ENCODE results near the gene GATA3. TPM values are rescaled to one million over a fixed set of nuclear protein-coding genes. Genes with fewer than 3 reads are reported as not detected.

The GATA3 gene
- total RNA-seq, 2 experiments from 2014 or later, result 24.4 to 27.2 TPM

DNA sequence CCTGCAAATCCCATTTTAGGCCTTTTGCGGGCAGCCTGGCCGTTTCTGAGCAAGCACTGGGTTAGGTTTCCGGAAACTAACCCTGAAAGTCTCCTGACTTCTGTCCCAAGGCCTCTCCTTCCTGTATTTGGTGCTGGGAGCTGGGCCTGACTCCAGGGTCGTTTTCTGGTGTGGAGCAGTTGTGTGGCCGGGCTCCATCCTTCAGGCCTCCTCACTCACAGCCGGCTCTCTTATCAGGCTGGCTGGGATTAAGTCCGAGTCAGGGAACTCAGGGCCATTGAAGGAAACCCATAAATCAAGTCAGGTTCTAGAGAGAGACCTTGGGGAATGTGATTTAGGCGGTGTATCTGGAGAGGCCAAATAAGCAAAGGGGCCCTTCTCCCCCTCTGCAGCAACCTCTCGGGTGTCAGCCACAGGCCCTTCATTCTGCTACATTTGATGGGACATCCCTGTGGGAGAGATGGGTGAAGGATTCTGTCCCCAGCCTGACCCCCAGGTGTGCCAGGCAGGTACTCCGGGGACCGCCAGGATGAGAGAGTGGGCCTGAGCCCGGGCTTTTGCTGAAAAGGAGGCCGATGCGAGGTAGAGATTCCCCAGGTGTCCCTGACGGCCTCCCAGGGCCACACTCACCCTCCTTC lies 3.3 kb downstream of the GATA3 start:
- H3K36me3 Mint-ChIP-seq (ENCODE audit: low read depth), result peaks cover 62% of the 10 kb centered on the region
- peaks cover 5% of the 10 kb centered on the region for H3K27me3 Mint-ChIP-seq
- POLR2A ChIA-PET, result interaction anchor here (1.3 to 1.8 kb wide), 2 partner anchors 267 to 275 kb away, joined by 3 to 7 read pairs; no protein-coding TSS in a partner anchor
- DNase-seq, result no peak
- H3K27ac Mint-ChIP-seq, result peak overlapping the region; percentile 78
- no peak for TF ChIP-seq CTCF (IDR thresholded peaks at IDR 0.05)
- no peak for ATAC-seq
- CTCF ChIA-PET, result no interaction called here
- intact Hi-C loops (cut with micrococcal nuclease), result loop anchor here (5.0 to 10.0 kb wide), 4 partner anchors 75 to 1037 kb away; no protein-coding TSS in a partner anchor
- H3K4me1 Mint-ChIP-seq (ENCODE audit: low read depth), result peaks cover 59% of the 10 kb centered on the region
- no peaks in the 10 kb centered on the region for H3K9me3 Mint-ChIP-seq
- H3K4me3 Mint-ChIP-seq, result peak overlapping the region; percentile 89

DNA sequence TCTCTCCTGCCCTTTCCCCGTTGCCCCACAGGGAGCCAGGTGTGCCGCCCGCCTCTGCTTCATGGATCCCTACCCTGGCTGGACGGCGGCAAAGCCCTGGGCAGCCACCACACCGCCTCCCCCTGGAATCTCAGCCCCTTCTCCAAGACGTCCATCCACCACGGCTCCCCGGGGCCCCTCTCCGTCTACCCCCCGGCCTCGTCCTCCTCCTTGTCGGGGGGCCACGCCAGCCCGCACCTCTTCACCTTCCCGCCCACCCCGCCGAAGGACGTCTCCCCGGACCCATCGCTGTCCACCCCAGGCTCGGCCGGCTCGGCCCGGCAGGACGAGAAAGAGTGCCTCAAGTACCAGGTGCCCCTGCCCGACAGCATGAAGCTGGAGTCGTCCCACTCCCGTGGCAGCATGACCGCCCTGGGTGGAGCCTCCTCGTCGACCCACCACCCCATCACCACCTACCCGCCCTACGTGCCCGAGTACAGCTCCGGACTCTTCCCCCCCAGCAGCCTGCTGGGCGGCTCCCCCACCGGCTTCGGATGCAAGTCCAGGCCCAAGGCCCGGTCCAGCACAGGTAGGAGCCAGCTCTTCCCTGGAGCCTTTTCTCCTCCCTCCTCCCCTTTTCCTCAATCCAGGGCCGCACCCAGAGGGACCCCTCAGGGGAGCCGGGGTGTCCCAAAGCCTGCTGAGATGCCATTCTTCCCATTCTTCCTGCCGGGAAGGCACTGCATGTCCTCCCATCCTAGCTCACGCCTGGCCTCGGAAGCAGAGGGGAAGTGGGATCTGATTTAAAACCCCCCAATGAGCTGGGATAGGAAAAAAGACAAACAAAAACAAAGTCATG lies 4.0 kb downstream of the GATA3 start:
- no peak for TF ChIP-seq CTCF (IDR thresholded peaks at IDR 0.05)
- intact Hi-C loops (cut with micrococcal nuclease), result loop anchor here (5.0 to 10.0 kb wide), 4 partner anchors 74 to 1036 kb away; no protein-coding TSS in a partner anchor

DNA sequence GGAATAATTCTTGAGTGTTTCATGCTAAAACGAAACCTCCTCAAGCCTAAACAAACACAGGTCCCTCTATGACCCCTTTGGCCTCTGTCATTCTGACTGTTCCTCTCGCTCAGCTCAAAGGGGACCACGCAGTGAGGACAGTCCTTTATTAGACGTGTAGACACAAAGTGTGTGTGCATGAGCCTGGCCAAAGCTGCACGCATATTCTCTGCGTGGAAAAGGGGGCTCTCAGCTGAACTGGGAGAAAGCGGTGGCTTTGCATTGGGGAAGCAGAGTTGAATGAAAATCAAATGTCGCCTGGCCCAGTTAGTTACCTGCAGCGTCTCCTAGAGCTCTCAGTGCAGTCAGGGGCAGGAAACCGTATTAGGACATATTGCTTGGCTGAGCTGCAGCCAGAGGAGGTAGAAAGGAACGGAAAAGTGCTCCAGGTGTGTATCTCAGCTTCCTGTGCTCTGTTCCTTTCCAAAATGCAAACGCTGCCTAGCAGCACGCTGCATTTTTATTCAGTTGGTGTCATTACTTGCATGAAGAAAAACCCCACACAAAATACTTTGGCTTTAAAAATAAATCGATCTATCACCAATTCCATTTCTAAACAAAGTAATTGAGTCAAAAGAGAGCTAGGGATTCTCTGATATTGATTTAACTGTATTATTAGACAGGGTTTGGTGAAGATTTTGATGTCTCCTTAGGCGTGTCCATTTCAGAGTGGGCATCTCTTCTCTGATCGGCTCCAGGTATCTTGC lies 4.9 kb downstream of the GATA3 start:
- peak overlapping the region; percentile 89 for H3K4me3 Mint-ChIP-seq
- peaks cover 78% of the 10 kb centered on the region for H3K36me3 Mint-ChIP-seq (ENCODE audit: low read depth)
- ChIA-PET POLR2A (interaction anchor here (0.9 to 2.5 kb wide), 6 partner anchors 10 to 357 kb away, joined by 3 to 9 read pairs (median 3); no protein-coding TSS in a partner anchor), CTCF (interaction anchor here (1.3 to 2.0 kb wide), 3 partner anchors 21 to 385 kb away, joined by 3 to 4 read pairs (median 4); no protein-coding TSS in a partner anchor)
- no peak for DNase-seq
- H3K27ac Mint-ChIP-seq, result peak overlapping the region; percentile 98
- H3K9me3 Mint-ChIP-seq, result no peaks in the 10 kb centered on the region
- peaks cover 68% of the 10 kb centered on the region for H3K4me1 Mint-ChIP-seq (ENCODE audit: low read depth)
- no peak for TF ChIP-seq CTCF (IDR thresholded peaks at IDR 0.05)
- no peak for ATAC-seq
- intact Hi-C loops (cut with micrococcal nuclease), result loop anchor here (5.0 to 10.0 kb wide), 4 partner anchors 73 to 1035 kb away; no protein-coding TSS in a partner anchor
- no peaks in the 10 kb centered on the region for H3K27me3 Mint-ChIP-seq

More for the DNA sequence above, 4.0 kb downstream of the GATA3 start:
- ATAC-seq, result no peak
- H3K4me3 Mint-ChIP-seq, result peak overlapping the region; percentile 89
- H3K9me3 Mint-ChIP-seq, result no peaks in the 10 kb centered on the region
- H3K27ac Mint-ChIP-seq, result peak overlapping the region; percentile 98
- CTCF ChIA-PET, result interaction anchor here (2.0 kb wide), 1 partner anchor 386 kb away, joined by 4 read pairs; no protein-coding TSS in a partner anchor
- DNase-seq, result no peak
- peaks cover 61% of the 10 kb centered on the region for H3K4me1 Mint-ChIP-seq (ENCODE audit: low read depth)
- H3K27me3 Mint-ChIP-seq, result no peaks in the 10 kb centered on the region
- POLR2A ChIA-PET, result interaction anchor here (0.9 to 1.3 kb wide), 3 partner anchors 9 to 267 kb away, joined by 3 read pairs; no protein-coding TSS in a partner anchor
- H3K36me3 Mint-ChIP-seq (ENCODE audit: low read depth), result peaks cover 69% of the 10 kb centered on the region

GRCh38 chr10:8060010-8060703 lies 5.7 kb downstream of the GATA3 start:
- peaks cover 83% of the 10 kb centered on the region for H3K36me3 Mint-ChIP-seq (ENCODE audit: low read depth)
- ChIA-PET CTCF (interaction anchor here (1.3 to 2.0 kb wide), 5 partner anchors 22 to 384 kb away, joined by 3 to 4 read pairs (median 4); no protein-coding TSS in a partner anchor), POLR2A (interaction anchor here (0.9 to 2.5 kb wide), 8 partner anchors 10 to 357 kb away, joined by 3 to 9 read pairs (median 4); no protein-coding TSS in a partner anchor)
- H3K4me1 Mint-ChIP-seq (ENCODE audit: low read depth), result peaks cover 74% of the 10 kb centered on the region
- peak; percentile 81 for DNase-seq
- intact Hi-C loops (cut with micrococcal nuclease), result loop anchor here (2.0 kb wide), 1 partner anchor 183 kb away; no protein-coding TSS in a partner anchor
- peak overlapping the region; percentile 89 for H3K4me3 Mint-ChIP-seq
- H3K27me3 Mint-ChIP-seq, result no peaks in the 10 kb centered on the region
- TF ChIP-seq CTCF (IDR thresholded peaks at IDR 0.05), result no peak
- H3K9me3 Mint-ChIP-seq, result no peaks in the 10 kb centered on the region
- peak overlapping the region; percentile 98 for H3K27ac Mint-ChIP-seq
- ATAC-seq, result peak; percentile 37

All from activated CD8-positive, alpha-beta T cell treated with anti-CD3 and anti-CD28 coated beads for 36 hours (primary cell).